ENCODE measurements around the gene GAN.

The GAN gene

GRCh38 chr16:81275064-81275532 is 39.7 kb upstream of the GAN start:
- DNase-seq (ENCODE audit: extremely low read depth, low read depth), result no peak
- no peak for TF ChIP-seq CTCF (IDR thresholded peaks at IDR 0.05; ENCODE audit: low read depth, low read length)

GRCh38 chr16:81275795-81276194 is 39.0 kb upstream of the GAN start:
- DNase-seq (ENCODE audit: extremely low read depth, low read depth), result no peak
- no peak for TF ChIP-seq CTCF (IDR thresholded peaks at IDR 0.05; ENCODE audit: low read depth, low read length)

- no peak for TF ChIP-seq CTCF (IDR thresholded peaks at IDR 0.05; ENCODE audit: low read depth, low read length)
- no peak for DNase-seq (ENCODE audit: extremely low read depth, low read depth)
These were observed 38.4 kb upstream of the GAN start for GRCh38 chr16:81276323-81276722.

GRCh38 chr16:81277541-81278080 is 37.2 kb upstream of the GAN start:
- DNase-seq (ENCODE audit: extremely low read depth, low read depth), result no peak
- TF ChIP-seq CTCF (IDR thresholded peaks at IDR 0.05; ENCODE audit: low read depth, low read length), result no peak

DNA sequence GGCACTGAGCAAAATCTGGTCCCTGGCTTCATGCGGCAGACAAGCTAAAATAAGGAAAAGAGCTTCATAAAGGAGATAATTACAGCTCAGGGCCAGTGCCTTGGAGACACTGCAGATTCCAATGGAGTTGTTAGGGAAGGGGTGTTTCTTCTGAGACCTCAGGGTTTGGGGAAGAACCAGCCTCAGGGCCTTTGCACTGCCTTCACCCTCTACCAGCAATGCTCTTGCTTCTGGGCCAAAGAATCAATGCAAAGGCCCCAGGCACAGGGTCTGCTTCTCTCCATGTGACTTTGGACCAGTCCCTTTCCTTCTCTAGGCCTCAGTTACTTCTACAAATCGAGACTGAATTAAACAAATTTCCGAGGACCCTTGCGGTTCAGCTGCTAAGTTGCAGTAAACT is 36.2 kb upstream of the GAN start:
- DNase-seq (ENCODE audit: extremely low read depth, low read depth), result no peak
- no peak for TF ChIP-seq CTCF (IDR thresholded peaks at IDR 0.05; ENCODE audit: low read depth, low read length)

DNA sequence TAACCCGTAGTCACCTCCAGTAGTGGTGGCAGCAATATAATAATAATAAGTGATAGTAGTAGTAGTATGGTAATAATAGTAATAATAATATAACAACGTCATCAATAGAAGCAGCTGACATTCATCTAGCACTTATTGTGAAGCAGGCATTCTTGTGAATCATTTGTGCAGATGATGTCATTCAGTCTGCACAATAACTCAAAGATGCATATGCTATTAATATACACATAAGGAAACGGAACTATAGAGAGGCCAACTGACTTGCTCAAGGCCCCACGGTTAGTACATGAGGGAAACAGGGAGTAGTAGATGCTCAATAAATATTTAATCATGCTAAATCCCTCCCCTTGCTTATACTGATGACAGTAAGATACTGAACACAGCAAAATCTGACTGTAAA is 35.4 kb upstream of the GAN start:
- no peak for DNase-seq (ENCODE audit: extremely low read depth, low read depth)
- TF ChIP-seq CTCF (IDR thresholded peaks at IDR 0.05; ENCODE audit: low read depth, low read length), result no peak

DNA sequence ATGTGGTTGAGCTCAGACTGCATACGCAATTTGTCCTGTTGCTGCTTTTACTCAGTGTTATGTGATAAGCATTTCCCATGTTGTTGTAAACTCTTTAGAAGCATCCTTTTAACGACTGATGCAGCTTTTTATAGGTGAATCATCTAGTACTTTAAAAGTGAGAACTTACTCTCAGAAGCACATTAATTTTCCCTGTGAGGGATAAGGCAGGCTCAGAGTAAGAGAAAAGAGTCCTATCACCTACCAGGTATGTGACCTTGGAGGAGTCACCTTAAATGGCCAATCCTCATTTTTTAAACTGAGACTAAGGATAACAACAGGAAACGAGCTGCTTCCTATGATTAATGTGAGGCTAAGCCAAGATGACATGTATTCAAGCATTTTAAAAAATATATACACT is 34.4 kb upstream of the GAN start:
- no peak for TF ChIP-seq CTCF (IDR thresholded peaks at IDR 0.05; ENCODE audit: low read depth, low read length)
- DNase-seq (ENCODE audit: extremely low read depth, low read depth), result no peak
